GM12865 (cell line): ENCODE measurements around the gene MUTYH.
"Not testable (repeated sequence)": the region's sequence is repeated elsewhere in the genome, so short reads cannot be mapped to it uniquely, and the experiment has no call there.

ENCODE experiments used
- DNase-seq: peaks from one replicate; pipeline ENCODE4 v3.0.0; 2010; ENCODE audit warnings: low read depth
- H3K4me3 ChIP-seq: 2 replicates; pipeline ENCODE4 v1.5.1; 2011; ENCODE audit warnings: mild to moderate bottlenecking, low read depth, low read length, control low read depth
- CTCF ChIP-seq: IDR thresholded peaks from 2 replicates; pipeline ENCODE4 v1.5.1; 2011; ENCODE audit warnings: low read length, control low read depth, low read depth, inconsistent platforms; ENCODE audit not compliant: insufficient read depth; ENCODE audit errors: missing control alignments

MUTYH gene

GRCh38 chr1:45339789-45340558 lies at the start of gene MUTYH, which contains the start of gene TOE1:
Gene MUTYH, minus strand, starts transcription at chr1:45340440. Its CDS starts 5,935 bp downstream, at chr1:45334505.
Gene TOE1, plus strand, starts transcription at chr1:45340170. Its CDS starts 83 bp downstream, at chr1:45340253.
- TF ChIP-seq CTCF, result no peak
- peak within 1 kb of the TSS; percentile 90 for H3K4me3 ChIP-seq
- DNase-seq, result peak; percentile 98

GRCh38 chr1:45386219-45386618 lies 46.0 kb upstream of the MUTYH start:
- no peak for DNase-seq
- no peak overlapping the region for H3K4me3 ChIP-seq
- TF ChIP-seq CTCF, result no peak

- no peak for DNase-seq
- H3K4me3 ChIP-seq, result no peak overlapping the region
- no peak for TF ChIP-seq CTCF
Observed at GRCh38 chr1:45385302-45385701, 45.1 kb upstream of the MUTYH start.

GRCh38 chr1:45384213-45384612 lies 44.0 kb upstream of the MUTYH start:
- DNase-seq, H3K4me3 ChIP-seq: not testable (repeated sequence)

- DNase-seq, result no peak
- no peak for TF ChIP-seq CTCF
- no peak overlapping the region for H3K4me3 ChIP-seq
Observed at GRCh38 chr1:45383191-45383590, 43.0 kb upstream of the MUTYH start.

- no peak for DNase-seq
- H3K4me3 ChIP-seq, result no peak overlapping the region
- TF ChIP-seq CTCF, result no peak
Observed at GRCh38 chr1:45381243-45381642, 41.0 kb upstream of the MUTYH start.

- TF ChIP-seq CTCF, result no peak
- no peak for DNase-seq
- no peak overlapping the region for H3K4me3 ChIP-seq
Observed at GRCh38 chr1:45380730-45381129, 40.5 kb upstream of the MUTYH start.
